Ascending aorta (tissue), 2 donors: ENCODE results near the gene BMPER. TPM values are rescaled to one million over a fixed set of nuclear protein-coding genes. Genes with fewer than 3 reads are reported as not detected.

ENCODE experiments used
- DNase-seq, 2 donors: peaks; one replicate each; pipeline ENCODE4 v3.0.0-alpha.2; 2019; ENCODE audit warnings: low spot score in 2 of 2
- H3K27ac ChIP-seq, 2 donors: fragments of 200-600 bp; sonication (generic); one replicate each; pipeline ENCODE4 v1.5.1; 2016 to 2017; ENCODE audit warnings: mild to moderate bottlenecking in 1 of 2
- H3K27me3 ChIP-seq: fragments of 200-600 bp; sonication (generic); one replicate; pipeline ENCODE4 v1.5.1; 2017
- H3K36me3 ChIP-seq, 2 donors: fragments of 200-600 bp; sonication (generic); one replicate each; pipeline ENCODE4 v1.5.1; 2016
- H3K4me1 ChIP-seq, 2 donors: fragments of 200-600 bp; sonication (generic); one replicate each; pipeline ENCODE4 v1.5.1; 2016 to 2017; ENCODE audit warnings: mild to moderate bottlenecking in 1 of 2
- H3K4me3 ChIP-seq, 2 donors: fragments of 200-600 bp; sonication (generic); one replicate each; pipeline ENCODE4 v1.5.1; 2016 to 2017; ENCODE audit warnings: mild to moderate bottlenecking in 1 of 2
- H3K9me3 ChIP-seq, 2 donors: fragments of 200-600 bp; sonication (generic); one replicate each; pipeline ENCODE4 v1.5.1; 2016
- intact Hi-C: fragments of 100-400 bp; cut with DNase I; formaldehyde crosslinking; loops from one replicate; pipeline ENCODE4 v1.15.1; 2023
- total RNA-seq: library from RNA; depleted of rRNA; stranded (reverse); fragments of >200 nt; gene quantifications from one replicate; pipeline ENCODE4 v1.1.0, GENCODE V29; 2016
- TF ChIP-seq, protein P1 (sequence below), 3 experiments: fragments of 200-600 bp in 2 of 3; fragments of 450-650 bp in 1 of 3; sonication (generic) in 2 of 3; IDR thresholded peaks; one replicate each; pipeline ENCODE4 v1.5.1; 2016 to 2019; ENCODE audit warnings: antibody characterized with exemption in 3 of 3, mild to moderate bottlenecking in 1 of 3, moderate library complexity in 1 of 3

BMPER gene
- total RNA-seq, 1 donor from 2014 or later, result not detected

GRCh38 chr7:34016876-34017275 lies 111.5 kb downstream of the BMPER start:
- TF ChIP-seq, protein P1, sequence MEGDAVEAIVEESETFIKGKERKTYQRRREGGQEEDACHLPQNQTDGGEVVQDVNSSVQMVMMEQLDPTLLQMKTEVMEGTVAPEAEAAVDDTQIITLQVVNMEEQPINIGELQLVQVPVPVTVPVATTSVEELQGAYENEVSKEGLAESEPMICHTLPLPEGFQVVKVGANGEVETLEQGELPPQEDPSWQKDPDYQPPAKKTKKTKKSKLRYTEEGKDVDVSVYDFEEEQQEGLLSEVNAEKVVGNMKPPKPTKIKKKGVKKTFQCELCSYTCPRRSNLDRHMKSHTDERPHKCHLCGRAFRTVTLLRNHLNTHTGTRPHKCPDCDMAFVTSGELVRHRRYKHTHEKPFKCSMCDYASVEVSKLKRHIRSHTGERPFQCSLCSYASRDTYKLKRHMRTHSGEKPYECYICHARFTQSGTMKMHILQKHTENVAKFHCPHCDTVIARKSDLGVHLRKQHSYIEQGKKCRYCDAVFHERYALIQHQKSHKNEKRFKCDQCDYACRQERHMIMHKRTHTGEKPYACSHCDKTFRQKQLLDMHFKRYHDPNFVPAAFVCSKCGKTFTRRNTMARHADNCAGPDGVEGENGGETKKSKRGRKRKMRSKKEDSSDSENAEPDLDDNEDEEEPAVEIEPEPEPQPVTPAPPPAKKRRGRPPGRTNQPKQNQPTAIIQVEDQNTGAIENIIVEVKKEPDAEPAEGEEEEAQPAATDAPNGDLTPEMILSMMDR (IDR thresholded peaks at IDR 0.05), result no peak

DNA sequence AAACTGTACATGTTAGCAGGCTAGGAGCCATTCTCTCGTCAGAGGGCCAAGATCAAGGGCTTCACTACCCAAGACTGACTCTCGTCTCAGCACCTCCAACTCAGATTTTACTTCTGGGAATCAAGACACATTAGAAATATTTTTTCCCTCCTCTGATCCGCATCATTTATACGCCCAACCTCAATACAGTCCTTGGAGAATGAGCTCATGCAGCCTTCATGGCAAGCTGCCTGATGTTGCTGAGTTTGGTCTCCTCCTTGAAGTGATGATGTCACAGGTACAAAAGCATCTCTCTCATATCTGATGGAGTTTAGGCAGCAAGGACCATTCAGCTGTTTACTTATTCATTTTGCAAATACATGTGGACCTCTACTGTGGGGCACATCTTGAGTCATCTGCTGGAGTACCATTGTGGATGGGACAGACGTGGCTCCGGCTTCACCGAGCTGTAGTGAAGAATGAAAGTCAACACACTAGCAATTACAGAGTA lies 114.0 kb downstream of the BMPER start:
- intact Hi-C loops, result no loop called here
- Histone ChIP-seq H3K27me3 (no peaks in the 10 kb centered on the region), H3K4me1 (no peaks in the 10 kb centered on the region), H3K4me3 (no peak overlapping the region), H3K9me3 (no peaks in the 10 kb centered on the region), H3K27ac (no peak overlapping the region), H3K36me3 (no peaks in the 10 kb centered on the region)
- no peak for DNase-seq
- TF ChIP-seq, protein P1 (IDR thresholded peaks at IDR 0.05), result no peak

More at GRCh38 chr7:34016876-34017275, 111.5 kb downstream of the BMPER start:
- Histone ChIP-seq H3K9me3 (no peaks in the 10 kb centered on the region), H3K27ac (no peak overlapping the region), H3K4me1 (no peaks in the 10 kb centered on the region), H3K36me3 (no peaks in the 10 kb centered on the region), H3K27me3 (no peaks in the 10 kb centered on the region), H3K4me3 (no peak overlapping the region)
- DNase-seq, result no peak
- intact Hi-C loops, result no loop called here

DNA sequence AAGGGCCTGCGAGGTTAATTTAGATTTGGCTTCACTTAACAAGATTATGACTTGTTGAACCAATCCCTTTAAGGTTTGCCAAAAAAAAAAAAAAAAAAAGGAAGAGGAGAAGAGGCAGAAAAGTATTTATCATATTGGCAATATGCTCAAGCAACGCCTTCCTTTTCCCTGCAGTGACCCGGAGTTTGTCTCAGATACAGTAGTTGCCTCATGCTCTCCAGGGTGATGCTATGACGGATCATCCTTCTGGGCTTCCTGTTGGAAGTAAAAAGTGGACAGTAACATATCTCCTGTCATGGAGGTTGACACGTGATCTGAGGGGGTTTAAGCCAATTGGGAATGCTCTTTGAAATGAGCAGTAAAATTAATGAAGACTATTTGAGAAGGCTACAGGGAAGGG lies 117.3 kb downstream of the BMPER start:
- no peak for DNase-seq
- H3K9me3 ChIP-seq, result no peaks in the 10 kb centered on the region
- H3K4me3 ChIP-seq, result no peak overlapping the region
- TF ChIP-seq, protein P1 (IDR thresholded peaks at IDR 0.05), result no peak
- no peak overlapping the region for H3K27ac ChIP-seq
- no peaks in the 10 kb centered on the region for H3K4me1 ChIP-seq
- intact Hi-C loops, result no loop called here
- H3K36me3 ChIP-seq, result no peaks in the 10 kb centered on the region
- no peaks in the 10 kb centered on the region for H3K27me3 ChIP-seq

DNA sequence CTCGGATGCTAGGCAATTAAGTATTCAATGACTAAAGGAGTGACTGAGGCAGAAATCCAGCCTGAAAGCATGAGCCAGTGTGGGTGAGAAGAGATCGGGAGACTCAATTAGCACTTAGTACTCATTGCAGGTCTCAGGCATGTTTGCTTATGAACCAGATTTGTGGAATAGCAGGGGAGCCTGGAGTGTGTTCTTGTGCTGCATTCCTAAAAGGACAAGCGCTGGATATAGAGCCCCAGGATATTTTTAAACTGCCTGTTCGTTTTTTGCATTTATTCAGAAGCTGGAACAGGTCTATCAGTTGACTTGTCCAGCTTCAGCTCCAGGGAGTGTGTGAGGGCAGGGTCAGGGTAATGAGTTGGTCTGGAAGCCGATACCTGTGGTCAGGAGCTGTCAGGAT lies 120.3 kb downstream of the BMPER start:
- DNase-seq, result no peak

DNA sequence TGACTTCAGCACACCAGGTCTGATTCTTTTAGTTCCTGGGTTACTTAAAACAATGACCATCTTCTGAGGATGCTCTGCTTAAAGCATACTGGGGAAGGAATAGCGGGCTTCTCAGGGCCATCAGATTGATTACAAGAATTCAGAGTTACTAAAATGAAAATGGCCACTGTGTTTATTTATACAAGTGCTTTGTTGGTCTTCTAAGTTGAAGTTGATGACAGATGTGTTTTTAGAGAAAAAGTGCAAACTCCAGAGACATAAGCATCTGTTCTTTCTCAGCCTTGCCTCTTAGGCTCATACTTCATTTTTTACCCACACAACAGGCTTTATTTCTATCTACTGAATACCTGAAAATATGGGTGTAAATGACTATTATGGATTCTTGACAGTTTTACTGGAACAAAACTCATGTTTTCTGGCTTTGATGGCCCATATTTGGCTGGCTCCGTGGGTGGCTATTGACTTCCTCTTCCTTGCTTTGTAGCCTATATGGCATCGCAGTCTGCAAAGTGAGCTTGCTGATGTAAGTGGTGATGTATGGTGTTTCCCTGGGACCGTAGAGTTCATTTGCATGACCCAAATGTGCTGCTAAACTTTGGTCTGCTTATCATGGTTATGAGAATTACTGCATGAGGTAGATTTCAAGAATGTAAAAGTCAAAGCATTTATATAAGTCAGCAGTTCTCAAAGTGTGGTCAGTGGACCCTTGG lies 121.3 kb downstream of the BMPER start:
- H3K36me3 ChIP-seq, result no peaks in the 10 kb centered on the region
- H3K4me3 ChIP-seq, result no peak overlapping the region
- intact Hi-C loops, result no loop called here
- H3K27ac ChIP-seq, result no peak overlapping the region
- DNase-seq, result no peak
- H3K27me3 ChIP-seq, result no peaks in the 10 kb centered on the region
- no peaks in the 10 kb centered on the region for H3K4me1 ChIP-seq
- H3K9me3 ChIP-seq, result no peaks in the 10 kb centered on the region
- TF ChIP-seq, protein P1 (IDR thresholded peaks at IDR 0.05), result no peak

More for the DNA sequence above, 120.3 kb downstream of the BMPER start:
- H3K9me3 ChIP-seq, result no peaks in the 10 kb centered on the region
- no peaks in the 10 kb centered on the region for H3K27me3 ChIP-seq
- H3K4me1 ChIP-seq, result no peaks in the 10 kb centered on the region
- H3K27ac ChIP-seq, result no peak overlapping the region
- TF ChIP-seq, protein P1 (IDR thresholded peaks at IDR 0.05), result no peak
- no peak overlapping the region for H3K4me3 ChIP-seq
- no peaks in the 10 kb centered on the region for H3K36me3 ChIP-seq
- intact Hi-C loops, result no loop called here
